ENCODE measurements around the gene GCDH.

The GCDH gene

GRCh38 chr19:12940897-12941296 is 49.9 kb downstream of the GCDH start:
- DNase-seq (ENCODE audit: low read depth), result no peak

- DNase-seq (ENCODE audit: low read depth), result no peak
These were observed 52.6 kb downstream of the GCDH start for GRCh38 chr19:12943437-12944044.

- no peak for DNase-seq (ENCODE audit: low read depth)
These were observed 53.2 kb downstream of the GCDH start for GRCh38 chr19:12944104-12944674.

GRCh38 chr19:12945479-12946091 is 54.6 kb downstream of the GCDH start, which contains the start of gene RAD23A:
RAD23A (plus strand) TSS chr19:12945862; CDS start chr19:12945949, 87 bp downstream.
- DNase-seq (ENCODE audit: low read depth), result peak; percentile 97

- no peak for DNase-seq (ENCODE audit: low read depth)
These were observed 55.2 kb downstream of the GCDH start for GRCh38 chr19:12946092-12946721.

GRCh38 chr19:12946731-12947496 is 56.0 kb downstream of the GCDH start:
- no peak for DNase-seq (ENCODE audit: low read depth)

GRCh38 chr19:12947702-12948611 is 57.0 kb downstream of the GCDH start:
- DNase-seq (ENCODE audit: low read depth), result no peak

- DNase-seq (ENCODE audit: low read depth), result no peak
These were observed 57.8 kb downstream of the GCDH start for GRCh38 chr19:12948612-12949362.

All from stimulated activated CD4-positive, alpha-beta T cell treated with anti-CD3 and anti-CD28 coated beads, Interleukin-2, amount 100 ng/mL, for 4 hours (primary cell).